Fibroblast of villous mesenchyme (primary cell): ENCODE results near the gene BEX2. TPM values are rescaled to one million over a fixed set of nuclear protein-coding genes. Genes with fewer than 3 reads are reported as not detected.

ENCODE experiments used
- DNase-seq: peaks from one replicate; pipeline ENCODE4 v3.0.0-alpha.2; 2010; ENCODE audit warnings: low read depth
- H3K4me3 ChIP-seq: 2 replicates; pipeline ENCODE4 v1.5.1; 2011; ENCODE audit warnings: low read depth, mild to moderate bottlenecking, low read length
- total RNA-seq: library from RNA; depleted of rRNA; stranded (reverse); fragments of >200 nt; gene quantifications from 2 replicates; pipeline ENCODE4 v1.2.3, GENCODE V29; 2012
- TF ChIP-seq, protein P1 (sequence below): IDR thresholded peaks from 2 replicates; pipeline ENCODE4 v1.5.1; 2012; ENCODE audit warnings: low read depth, mild to moderate bottlenecking, low read length; ENCODE audit not compliant: insufficient read depth

The BEX2 gene
- total RNA-seq, 1 donor = under 0.01 TPM

DNA sequence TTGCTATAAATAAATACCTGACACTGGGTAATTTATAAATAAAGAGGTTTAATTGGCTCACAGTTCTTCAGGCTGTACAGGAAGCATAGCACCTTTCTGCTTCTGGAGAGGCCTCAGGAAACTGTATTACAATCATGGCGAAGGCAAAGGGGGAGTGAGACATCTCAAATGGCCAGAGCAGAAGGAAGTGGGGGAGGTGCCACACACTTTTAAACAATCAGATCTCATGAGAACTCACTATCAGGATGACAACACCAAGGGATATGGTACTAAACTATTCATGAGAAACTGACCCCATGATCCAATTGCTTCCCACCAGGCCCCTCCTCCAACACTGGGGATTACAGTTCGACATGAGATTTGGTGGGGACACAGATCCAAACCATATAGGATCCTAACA is 33.8 kb upstream of the BEX2 start:
- DNase-seq = no peak
- TF ChIP-seq, protein P1, sequence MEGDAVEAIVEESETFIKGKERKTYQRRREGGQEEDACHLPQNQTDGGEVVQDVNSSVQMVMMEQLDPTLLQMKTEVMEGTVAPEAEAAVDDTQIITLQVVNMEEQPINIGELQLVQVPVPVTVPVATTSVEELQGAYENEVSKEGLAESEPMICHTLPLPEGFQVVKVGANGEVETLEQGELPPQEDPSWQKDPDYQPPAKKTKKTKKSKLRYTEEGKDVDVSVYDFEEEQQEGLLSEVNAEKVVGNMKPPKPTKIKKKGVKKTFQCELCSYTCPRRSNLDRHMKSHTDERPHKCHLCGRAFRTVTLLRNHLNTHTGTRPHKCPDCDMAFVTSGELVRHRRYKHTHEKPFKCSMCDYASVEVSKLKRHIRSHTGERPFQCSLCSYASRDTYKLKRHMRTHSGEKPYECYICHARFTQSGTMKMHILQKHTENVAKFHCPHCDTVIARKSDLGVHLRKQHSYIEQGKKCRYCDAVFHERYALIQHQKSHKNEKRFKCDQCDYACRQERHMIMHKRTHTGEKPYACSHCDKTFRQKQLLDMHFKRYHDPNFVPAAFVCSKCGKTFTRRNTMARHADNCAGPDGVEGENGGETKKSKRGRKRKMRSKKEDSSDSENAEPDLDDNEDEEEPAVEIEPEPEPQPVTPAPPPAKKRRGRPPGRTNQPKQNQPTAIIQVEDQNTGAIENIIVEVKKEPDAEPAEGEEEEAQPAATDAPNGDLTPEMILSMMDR = no peak
- no peak overlapping the region for H3K4me3 ChIP-seq

DNA sequence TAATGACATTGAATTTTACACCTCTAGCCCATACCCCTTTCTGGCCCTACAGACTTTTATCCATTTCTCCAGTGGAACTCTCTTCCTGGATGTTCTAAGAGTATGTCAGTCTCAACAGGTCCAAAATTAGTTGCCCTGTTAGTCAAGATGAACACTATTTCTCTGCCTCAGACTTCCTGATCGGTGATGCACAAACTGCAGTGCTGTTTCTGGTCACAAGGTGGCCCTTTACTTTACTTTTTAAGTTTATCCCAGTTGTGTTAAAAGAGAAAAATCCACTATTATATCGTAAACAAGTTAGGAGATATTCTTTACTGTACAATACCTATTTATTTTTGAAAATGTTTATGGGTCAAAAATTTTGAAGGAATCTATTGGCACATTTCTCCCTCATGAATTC is 32.3 kb upstream of the BEX2 start:
- TF ChIP-seq, protein P1 = peak; percentile 63
- peak; percentile 58 for DNase-seq
- H3K4me3 ChIP-seq = no peak overlapping the region

DNA sequence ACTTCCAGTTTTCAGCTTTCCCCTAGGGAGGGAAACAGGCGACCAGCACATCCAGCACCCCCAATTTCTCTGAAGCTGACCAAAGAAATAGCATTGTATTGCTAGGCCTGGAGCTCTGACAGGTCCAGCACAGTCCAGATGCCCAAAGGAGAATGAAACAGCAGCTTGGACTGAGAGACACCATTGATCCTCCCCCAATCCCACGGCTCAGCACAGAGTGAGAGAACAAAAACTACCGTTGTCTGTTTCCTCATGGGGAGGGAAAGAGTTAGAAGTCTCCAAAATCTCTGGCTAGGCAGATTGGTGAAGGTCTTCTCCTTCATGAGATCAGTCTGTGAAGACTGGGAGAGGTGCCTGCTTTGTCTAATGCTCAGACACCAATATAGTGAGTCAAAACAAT is 27.9 kb upstream of the BEX2 start:
- TF ChIP-seq, protein P1 = no peak
- no peak overlapping the region for H3K4me3 ChIP-seq
- DNase-seq = no peak

DNA sequence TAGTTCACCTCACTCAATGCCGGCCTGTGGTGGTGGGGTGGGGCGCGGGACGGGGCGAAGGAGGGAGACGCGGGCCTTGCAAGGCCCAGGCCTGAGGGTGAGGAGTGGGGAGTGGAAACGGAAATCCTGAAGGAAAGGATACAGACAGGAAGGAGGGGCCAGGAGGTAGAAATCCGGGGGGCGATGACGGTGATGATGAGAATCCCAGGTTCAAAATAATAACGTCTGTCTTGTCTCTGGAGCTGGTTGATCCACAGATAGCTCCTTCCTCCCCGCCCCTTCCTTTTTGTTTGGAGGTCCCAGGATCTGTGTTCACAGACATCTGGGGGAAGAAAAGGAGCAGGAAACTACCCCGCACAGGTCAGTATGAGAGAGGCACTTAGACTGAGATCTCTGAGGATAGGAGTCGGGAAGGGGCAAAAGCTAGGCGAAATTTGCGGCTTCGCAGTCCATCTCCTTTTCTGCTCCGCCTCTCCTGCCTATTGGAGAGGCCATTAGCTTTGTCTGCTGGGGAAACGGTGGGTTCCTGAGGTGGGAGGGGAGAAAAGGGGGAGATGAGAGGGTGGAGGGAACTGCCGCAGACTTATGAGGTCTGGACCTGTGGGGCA is 20.0 kb upstream of the BEX2 start:
- peak; percentile 1 for DNase-seq
- H3K4me3 ChIP-seq = peak overlapping the region; percentile 40
- TF ChIP-seq, protein P1 = no peak

DNA sequence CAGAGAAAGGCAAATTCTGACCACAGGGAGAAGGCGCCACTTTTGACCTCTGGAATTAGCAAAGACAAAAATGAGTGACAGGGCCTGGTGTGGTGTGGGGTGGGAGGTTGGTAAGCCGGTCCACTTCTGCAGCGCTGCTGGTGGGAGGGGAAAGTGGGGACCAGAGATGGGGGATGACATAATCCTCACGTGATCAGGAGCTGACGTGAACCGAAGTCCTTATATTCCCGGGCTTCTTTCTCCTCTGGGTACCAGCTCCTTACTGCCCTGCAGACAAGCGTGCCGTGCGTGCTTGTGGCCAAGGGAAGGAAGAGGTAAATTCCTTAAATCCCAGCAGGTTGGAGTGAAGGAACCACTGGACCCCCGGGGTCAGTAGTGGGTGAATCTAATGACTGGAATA is 19.2 kb upstream of the BEX2 start, which contains the start of gene TCEAL7:
Gene TCEAL7 (plus strand): TSS at position 249 of the 400 bp plus-strand sequence. CDS start 1,165 bp downstream, outside the sequence.
- TF ChIP-seq, protein P1 = no peak
- H3K4me3 ChIP-seq = peak within 1 kb of the TSS; percentile 40
- peak; percentile 31 for DNase-seq

DNA sequence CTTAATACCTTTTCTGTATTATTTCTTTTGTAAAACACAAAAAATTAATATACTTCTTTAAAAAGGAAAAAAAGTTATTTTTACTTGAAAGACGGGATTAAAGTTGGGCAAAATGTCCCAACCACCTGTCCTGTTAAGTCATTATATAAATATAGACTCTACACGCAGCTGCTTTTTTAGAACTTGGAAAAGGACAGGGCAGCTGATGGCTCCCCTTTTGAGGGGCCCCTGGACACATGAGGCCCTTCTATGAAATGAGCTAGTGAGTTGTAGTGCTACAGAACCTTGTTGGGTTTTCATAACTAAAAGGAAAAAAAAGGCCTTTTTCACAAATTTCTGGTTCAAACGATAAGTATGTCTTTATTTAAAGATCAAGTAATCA is 600 bp upstream of the BEX2 start:
- no peak overlapping the region for H3K4me3 ChIP-seq
- DNase-seq = no peak
- TF ChIP-seq, protein P1 = no peak
